Heart left ventricle (tissue), 16 donors: ENCODE results near the gene PCDHA10. TPM values are rescaled to one million over a fixed set of nuclear protein-coding genes. Genes with fewer than 3 reads are reported as not detected.
A peak's percentile ranks its signal among the peaks of the same experiment; 100 is the strongest.
"Not testable (repeated sequence)": the region's sequence is repeated elsewhere in the genome, so short reads cannot be mapped to it uniquely, and the experiment has no call there.

ENCODE experiments used
- ATAC-seq, 4 donors: fragments of 200-7000 bp; cut with Tn5 transposase; one replicate each; pipeline ENCODE4 v1.9.1; 2020 to 2022; ENCODE audit warnings: moderate library complexity in 4 of 4, mild to moderate bottlenecking in 3 of 4, moderate number of reproducible peaks in 1 of 4
- DNase-seq, 5 donors: peaks; one replicate each; pipeline ENCODE4 v3.0.0-alpha.2; 2020
- H3K27ac ChIP-seq, 12 donors: fragments of 200-600 bp; sonication (generic) in 4 of 12; one replicate each; pipeline versions ENCODE4 v1.5.0 to v1.8.0; 2016 to 2022; ENCODE audit warnings: mild to moderate bottlenecking in 2 of 12
- H3K27me3 ChIP-seq, 9 donors: fragments of 200-600 bp; sonication (generic) in 2 of 9; one replicate each; pipeline versions ENCODE4 v1.5.1 to v1.8.0; 2016 to 2022; ENCODE audit warnings: mild to moderate bottlenecking in 3 of 9
- H3K36me3 ChIP-seq, 9 donors: fragments of 200-600 bp; sonication (generic) in 2 of 9; one replicate each; pipeline versions ENCODE4 v1.5.0 to v1.8.0; 2018 to 2022; ENCODE audit warnings: mild to moderate bottlenecking in 2 of 9
- H3K4me1 ChIP-seq, 12 donors: fragments of 200-600 bp; sonication (generic) in 4 of 12; one replicate each; pipeline versions ENCODE4 v1.5.0 to v1.8.0; 2016 to 2022; ENCODE audit warnings: mild to moderate bottlenecking in 3 of 12
- H3K4me3 ChIP-seq, 12 donors: fragments of 200-600 bp; sonication (generic) in 4 of 12; one replicate each; pipeline versions ENCODE4 v1.5.0 to v1.8.0; 2017 to 2022; ENCODE audit warnings: mild to moderate bottlenecking in 9 of 12, moderate library complexity in 4 of 12
- H3K9me3 ChIP-seq, 12 donors: fragments of 200-600 bp; sonication (generic) in 4 of 12; one replicate each; pipeline versions ENCODE4 v1.5.0 to v1.8.0; 2016 to 2022; ENCODE audit warnings: mild to moderate bottlenecking in 1 of 12
- POLR2A ChIP-seq, 2 donors: fragments of 450-650 bp; IDR thresholded peaks; one replicate each; pipeline ENCODE4 v1.6.1; 2017; ENCODE audit warnings: antibody characterized with exemption in 2 of 2, mild to moderate bottlenecking in 2 of 2, moderate library complexity in 2 of 2
- WGBS, 4 donors: extraction: QIAGEN DNeasy Blood & Tissue Kit in 2 of 4; methylation state at CpG; one replicate each; pipeline versions ENCODE4 v1.1.5 to v1.1.7; 2013 to 2018; 5-methylcytosine and 5-hydroxymethylcytosine counted together
- intact Hi-C, 10 donors: fragments of 100-400 bp; cut with DNase I; formaldehyde crosslinking; loops; one replicate each; pipeline versions ENCODE4 v1.11.1 to v1.14.2; 2022
- polyA plus RNA-seq, 2 donors: library from polyadenylated mRNA; stranded (reverse); fragments of 200-250 nt; gene quantifications; one replicate each; pipeline ENCODE4 v1.2.3, GENCODE V29; 2013
- total RNA-seq, 9 donors: library from RNA; depleted of rRNA in 2 of 9; stranded (reverse); fragments of >200 nt in 2 of 9; fragmentation: NEBNext Ultra II Directional in 3 of 9; extraction: Animal tissue kit (Norgen Biotek cat#: 25700) in 3 of 9; gene quantifications; one replicate each; pipeline versions ENCODE4 v1.1.0 to v1.2.4, GENCODE V29; 2016 to 2023
- TF ChIP-seq, protein P1 (sequence below), 12 donors: fragments of 200-600 bp; sonication (generic) in 4 of 12; IDR thresholded peaks; one replicate each; pipeline versions ENCODE4 v1.5.0 to v1.8.0; 2018 to 2022; ENCODE audit warnings: antibody characterized with exemption in 12 of 12, mild to moderate bottlenecking in 5 of 12
- donor health status: ischemic (EF 13 %, LVEDD 7.1; RV severe dilation, severe dysfunction).
- donor health status: healthy with polysubstance abuse.
- donor health status: DM: no; HTN: yes; CAD: no.
- donor health status: DM: no; HTN: no; CAD: no.
- donor health status: ischemic (EF 25% LVEDD 6.9; RV normal size, moderate dysfunction).
- donor health status: ischemic (EF 25% LVEDD 5.7; RV mildly dilated, moderate dysfunction).
- donor health status: healthy.
- donor health status: DM: yes; HTN: yes; CAD: no.
- donor health status: ischemic (EF 35%, LVEDD 5.7; RV mildly dilated, moderate dysfunction).
- donor health status: nonischemic (EF 11% LVEDD 7.7; RV severe dilation, severe dysfunction).
- donor health status: DM: yes; HTN: yes; CAD: no.
- donor health status: PGD.
- donor health status: ischemic (EF 29% LVEDD 5.4; RV normal size, mild dysfunction).
- donor health status: nonischemic (EF 23%, LVEDD 6.1; RV moderate dilation, normal function).

PCDHA10 gene
- total and polyA plus RNA-seq, 11 donors = under 0.01 to 0.41 (median 0.15) TPM; not detected in 2

- Histone ChIP-seq H3K4me3 (no peak overlapping the region), H3K27ac (no peak overlapping the region), H3K4me1 (no peaks in the 10 kb centered on the region), H3K9me3 (peaks cover 0 to 44% (median 9%) of the 10 kb centered on the region in 12 donors), H3K27me3 (peaks cover 0 to 22% (median 0%) of the 10 kb centered on the region in 9 donors), H3K36me3 (no peaks in the 10 kb centered on the region)
- DNase-seq (peak in 1 of 5 donors; percentile 51), ATAC-seq (no peak)
- 59 to 76% (median 66%) methylated on average over 21 to 43 of the region's 43 CpGs for WGBS, 4 donors
- intact Hi-C loops = loop anchor here in 3 of 10 donors (5.0 to 10.0 kb wide), 2 partner anchors 233 to 236 kb away; no protein-coding TSS in a partner anchor
- TF ChIP-seq, protein P1, sequence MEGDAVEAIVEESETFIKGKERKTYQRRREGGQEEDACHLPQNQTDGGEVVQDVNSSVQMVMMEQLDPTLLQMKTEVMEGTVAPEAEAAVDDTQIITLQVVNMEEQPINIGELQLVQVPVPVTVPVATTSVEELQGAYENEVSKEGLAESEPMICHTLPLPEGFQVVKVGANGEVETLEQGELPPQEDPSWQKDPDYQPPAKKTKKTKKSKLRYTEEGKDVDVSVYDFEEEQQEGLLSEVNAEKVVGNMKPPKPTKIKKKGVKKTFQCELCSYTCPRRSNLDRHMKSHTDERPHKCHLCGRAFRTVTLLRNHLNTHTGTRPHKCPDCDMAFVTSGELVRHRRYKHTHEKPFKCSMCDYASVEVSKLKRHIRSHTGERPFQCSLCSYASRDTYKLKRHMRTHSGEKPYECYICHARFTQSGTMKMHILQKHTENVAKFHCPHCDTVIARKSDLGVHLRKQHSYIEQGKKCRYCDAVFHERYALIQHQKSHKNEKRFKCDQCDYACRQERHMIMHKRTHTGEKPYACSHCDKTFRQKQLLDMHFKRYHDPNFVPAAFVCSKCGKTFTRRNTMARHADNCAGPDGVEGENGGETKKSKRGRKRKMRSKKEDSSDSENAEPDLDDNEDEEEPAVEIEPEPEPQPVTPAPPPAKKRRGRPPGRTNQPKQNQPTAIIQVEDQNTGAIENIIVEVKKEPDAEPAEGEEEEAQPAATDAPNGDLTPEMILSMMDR (IDR thresholded peaks at IDR 0.05) = no peak
- no peak for TF ChIP-seq POLR2A (IDR thresholded peaks at IDR 0.05)
Observed at GRCh38 chr5:140808889-140809291, 46.8 kb upstream of the PCDHA10 start.

DNA sequence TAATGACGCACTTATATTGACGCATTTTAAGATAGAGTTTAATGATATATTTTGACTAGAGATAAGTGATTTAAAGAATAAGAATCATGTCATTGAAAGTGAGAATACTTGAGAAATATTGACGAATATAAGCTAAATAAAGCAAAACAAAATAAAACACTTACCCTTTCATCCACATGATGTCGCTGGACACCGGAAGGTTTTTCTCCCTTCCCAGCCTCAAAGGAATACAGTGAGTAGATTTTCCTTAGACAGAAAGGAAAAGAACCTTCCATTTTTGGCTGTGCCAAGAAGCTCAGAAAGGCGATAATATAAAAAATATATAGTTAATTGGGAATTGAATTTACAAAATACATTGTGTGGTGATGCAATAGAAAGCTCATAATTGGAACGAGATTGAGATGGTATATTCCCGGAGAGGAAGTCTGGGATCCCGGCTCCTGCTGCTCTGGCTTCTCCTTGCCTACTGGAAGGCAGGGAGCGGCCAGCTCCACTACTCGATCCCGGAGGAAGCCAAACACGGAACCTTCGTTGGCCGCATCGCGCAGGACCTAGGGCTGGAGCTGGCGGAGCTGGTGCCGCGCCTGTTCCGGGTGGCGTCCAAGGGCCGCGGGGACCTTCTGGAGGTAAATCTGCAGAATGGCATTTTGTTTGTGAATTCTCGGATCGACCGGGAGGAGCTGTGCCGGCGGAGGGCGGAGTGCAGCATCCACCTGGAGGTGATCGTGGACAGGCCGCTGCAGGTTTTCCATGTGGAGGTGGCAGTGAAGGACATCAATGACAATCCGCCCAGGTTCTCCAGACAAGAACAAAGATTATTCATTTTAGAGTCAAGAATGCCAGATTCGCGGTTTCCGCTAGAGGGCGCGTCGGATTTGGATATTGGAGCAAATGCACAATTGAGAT, 34.1 kb upstream of the PCDHA10 start, which contains the start of gene PCDHA5:
TSS of gene PCDHA5 (plus strand) at position 239 of the 906 bp plus-strand sequence.
- ATAC-seq (no peak), DNase-seq (no peak)
- H3K4me3 ChIP-seq = peak within 1 kb of the TSS in 3 of 12 donors; percentile 22 to 29 (median 28)
- H3K9me3 ChIP-seq = peaks cover 0 to 36% (median 13%) of the 10 kb centered on the region in 12 donors
- peaks cover 0 to 59% (median 6%) of the 10 kb centered on the region in 9 donors for H3K27me3 ChIP-seq
- intact Hi-C loops = no loop called here
- TF ChIP-seq POLR2A (IDR thresholded peaks at IDR 0.05) = no peak
- TF ChIP-seq, protein P1 (IDR thresholded peaks at IDR 0.05) = peak in 11 of 12 donors; percentile 14 to 51 (median 25)
- H3K27ac ChIP-seq = no peak within 1 kb of the TSS
- no peaks in the 10 kb centered on the region for H3K4me1 ChIP-seq
- H3K36me3 ChIP-seq = no peaks in the 10 kb centered on the region
- 23 to 33% (median 29%) methylated on average over 39 of the region's 39 CpGs for WGBS, 4 donors

GRCh38 chr5:140822281-140822629, 33.4 kb upstream of the PCDHA10 start:
- Histone ChIP-seq H3K4me3 (no peak overlapping the region), H3K9me3 (peaks cover 0 to 30% (median 9%) of the 10 kb centered on the region in 12 donors)

GRCh38 chr5:140822969-140823368, 32.7 kb upstream of the PCDHA10 start:
- peak in 1 of 5 donors; percentile 21 for DNase-seq
- 40 to 57% (median 51%) methylated on average over 14 to 48 of the region's 48 CpGs for WGBS, 4 donors
- intact Hi-C loops, ATAC-seq, H3K4me1 ChIP-seq, H3K27ac ChIP-seq, H3K36me3 ChIP-seq, H3K4me3 ChIP-seq: not testable (repeated sequence)
- Histone ChIP-seq H3K27me3 (peaks cover 0 to 72% (median 14%) of the 10 kb centered on the region in 9 donors), H3K9me3 (peaks cover 0 to 36% (median 11%) of the 10 kb centered on the region in 12 donors)

More at GRCh38 chr5:140822281-140822629, 33.4 kb upstream of the PCDHA10 start:
- TF ChIP-seq, protein P1 (IDR thresholded peaks at IDR 0.05) = no peak
- TF ChIP-seq POLR2A (IDR thresholded peaks at IDR 0.05) = no peak
- intact Hi-C loops = no loop called here
- H3K27ac ChIP-seq = no peak overlapping the region
- H3K4me1 ChIP-seq = no peaks in the 10 kb centered on the region
- H3K36me3 ChIP-seq = no peaks in the 10 kb centered on the region
- WGBS, 4 donors = 22 to 26% (median 24%) methylated on average over 6 of the region's 6 CpGs
- ATAC-seq (no peak), DNase-seq (no peak)
- H3K27me3 ChIP-seq = peaks cover 0 to 66% (median 12%) of the 10 kb centered on the region in 9 donors
